ENCODE results near the gene CAT.

CAT gene

GRCh38 chr11:34438529-34439507, at the start of gene CAT:
Gene CAT, plus strand, starts transcription at chr11:34438934. Its CDS starts 80 bp downstream, at chr11:34439014.
- no peaks in the 10 kb centered on the region for H3K9me3 Mint-ChIP-seq (ENCODE audit: low read depth)
- H3K36me3 Mint-ChIP-seq = no peaks in the 10 kb centered on the region
- H3K27me3 Mint-ChIP-seq = no peaks in the 10 kb centered on the region
- peak within 1 kb of the TSS; percentile 92 for H3K27ac Mint-ChIP-seq
- H3K4me1 Mint-ChIP-seq (ENCODE audit: low read depth) = peaks cover 42% of the 10 kb centered on the region
- H3K4me3 Mint-ChIP-seq = peak within 1 kb of the TSS; percentile 98

GRCh38 chr11:34394771-34395300, 43.9 kb upstream of the CAT start:
- Mint-ChIP-seq H3K4me1 (ENCODE audit: low read depth) (no peaks in the 10 kb centered on the region), H3K27me3 (peaks cover 15% of the 10 kb centered on the region)

GRCh38 chr11:34395916-34396550, 42.7 kb upstream of the CAT start:
- H3K9me3 Mint-ChIP-seq (ENCODE audit: low read depth) = peaks cover 15% of the 10 kb centered on the region
- H3K4me3 Mint-ChIP-seq = no peak overlapping the region
- H3K4me1 Mint-ChIP-seq (ENCODE audit: low read depth) = no peaks in the 10 kb centered on the region
- peaks cover 15% of the 10 kb centered on the region for H3K27me3 Mint-ChIP-seq
- H3K36me3 Mint-ChIP-seq = peaks cover 10% of the 10 kb centered on the region
- H3K27ac Mint-ChIP-seq = no peak overlapping the region

More at GRCh38 chr11:34394771-34395300, 43.9 kb upstream of the CAT start:
- peaks cover 15% of the 10 kb centered on the region for H3K9me3 Mint-ChIP-seq (ENCODE audit: low read depth)
- no peak overlapping the region for H3K27ac Mint-ChIP-seq
- H3K36me3 Mint-ChIP-seq = peaks cover 10% of the 10 kb centered on the region
- no peak overlapping the region for H3K4me3 Mint-ChIP-seq

GRCh38 chr11:34397120-34397519, 41.6 kb upstream of the CAT start:
- no peaks in the 10 kb centered on the region for H3K4me1 Mint-ChIP-seq (ENCODE audit: low read depth)
- H3K9me3 Mint-ChIP-seq (ENCODE audit: low read depth) = peaks cover 15% of the 10 kb centered on the region
- H3K4me3 Mint-ChIP-seq = no peak overlapping the region
- peaks cover 10% of the 10 kb centered on the region for H3K36me3 Mint-ChIP-seq
- H3K27me3 Mint-ChIP-seq = peaks cover 15% of the 10 kb centered on the region
- no peak overlapping the region for H3K27ac Mint-ChIP-seq

GRCh38 chr11:34397811-34398210, 40.9 kb upstream of the CAT start:
- H3K4me1 Mint-ChIP-seq (ENCODE audit: low read depth) = no peaks in the 10 kb centered on the region
- peaks cover 15% of the 10 kb centered on the region for H3K27me3 Mint-ChIP-seq
- H3K4me3 Mint-ChIP-seq = no peak overlapping the region
- no peak overlapping the region for H3K27ac Mint-ChIP-seq
- peaks cover 15% of the 10 kb centered on the region for H3K9me3 Mint-ChIP-seq (ENCODE audit: low read depth)
- H3K36me3 Mint-ChIP-seq = peaks cover 8% of the 10 kb centered on the region

- no peak overlapping the region for H3K4me3 Mint-ChIP-seq
- H3K36me3 Mint-ChIP-seq = no peaks in the 10 kb centered on the region
- H3K27me3 Mint-ChIP-seq = peaks cover 13% of the 10 kb centered on the region
- H3K27ac Mint-ChIP-seq = no peak overlapping the region
- H3K9me3 Mint-ChIP-seq (ENCODE audit: low read depth) = no peaks in the 10 kb centered on the region
- H3K4me1 Mint-ChIP-seq (ENCODE audit: low read depth) = peaks cover 7% of the 10 kb centered on the region
Measured at GRCh38 chr11:34403431-34403830, 35.3 kb upstream of the CAT start.

- Mint-ChIP-seq H3K4me3 (no peak overlapping the region), H3K27ac (no peak overlapping the region), H3K9me3 (ENCODE audit: low read depth) (no peaks in the 10 kb centered on the region), H3K4me1 (ENCODE audit: low read depth) (peaks cover 7% of the 10 kb centered on the region), H3K27me3 (peaks cover 17% of the 10 kb centered on the region), H3K36me3 (no peaks in the 10 kb centered on the region)
Measured at GRCh38 chr11:34404280-34404679, 34.5 kb upstream of the CAT start.

- H3K9me3 Mint-ChIP-seq (ENCODE audit: low read depth) = no peaks in the 10 kb centered on the region
- H3K27ac Mint-ChIP-seq = no peak overlapping the region
- no peaks in the 10 kb centered on the region for H3K36me3 Mint-ChIP-seq
- H3K4me3 Mint-ChIP-seq = no peak overlapping the region
- H3K27me3 Mint-ChIP-seq = peaks cover 23% of the 10 kb centered on the region
- peaks cover 7% of the 10 kb centered on the region for H3K4me1 Mint-ChIP-seq (ENCODE audit: low read depth)
Measured at GRCh38 chr11:34405079-34405858, 33.5 kb upstream of the CAT start.

GRCh38 chr11:34406413-34406812, 32.3 kb upstream of the CAT start:
- Mint-ChIP-seq H3K36me3 (no peaks in the 10 kb centered on the region), H3K27me3 (peaks cover 23% of the 10 kb centered on the region), H3K9me3 (ENCODE audit: low read depth) (no peaks in the 10 kb centered on the region), H3K27ac (no peak overlapping the region), H3K4me3 (no peak overlapping the region), H3K4me1 (ENCODE audit: low read depth) (peaks cover 7% of the 10 kb centered on the region)

- Mint-ChIP-seq H3K9me3 (ENCODE audit: low read depth) (no peaks in the 10 kb centered on the region), H3K36me3 (no peaks in the 10 kb centered on the region), H3K27ac (no peak overlapping the region), H3K4me1 (ENCODE audit: low read depth) (peaks cover 7% of the 10 kb centered on the region), H3K27me3 (peaks cover 23% of the 10 kb centered on the region), H3K4me3 (no peak overlapping the region)
Measured at GRCh38 chr11:34407121-34407813, 31.5 kb upstream of the CAT start.

- H3K4me1 Mint-ChIP-seq (ENCODE audit: low read depth) = peaks cover 7% of the 10 kb centered on the region
- H3K27me3 Mint-ChIP-seq = peaks cover 21% of the 10 kb centered on the region
- H3K36me3 Mint-ChIP-seq = peaks cover 10% of the 10 kb centered on the region
- H3K9me3 Mint-ChIP-seq (ENCODE audit: low read depth) = peaks cover 11% of the 10 kb centered on the region
- H3K27ac Mint-ChIP-seq = no peak overlapping the region
- H3K4me3 Mint-ChIP-seq = no peak overlapping the region
Measured at GRCh38 chr11:34408580-34409172, 30.1 kb upstream of the CAT start.

- Mint-ChIP-seq H3K9me3 (ENCODE audit: low read depth) (peaks cover 19% of the 10 kb centered on the region), H3K27ac (no peak overlapping the region), H3K27me3 (peaks cover 20% of the 10 kb centered on the region), H3K4me1 (ENCODE audit: low read depth) (no peaks in the 10 kb centered on the region), H3K36me3 (peaks cover 11% of the 10 kb centered on the region), H3K4me3 (no peak overlapping the region)
Measured at GRCh38 chr11:34411111-34411510, 27.6 kb upstream of the CAT start.

- H3K9me3 Mint-ChIP-seq (ENCODE audit: low read depth) = peaks cover 19% of the 10 kb centered on the region
- peaks cover 18% of the 10 kb centered on the region for H3K27me3 Mint-ChIP-seq
- no peaks in the 10 kb centered on the region for H3K4me1 Mint-ChIP-seq (ENCODE audit: low read depth)
- H3K4me3 Mint-ChIP-seq = no peak overlapping the region
- H3K27ac Mint-ChIP-seq = no peak overlapping the region
- peaks cover 11% of the 10 kb centered on the region for H3K36me3 Mint-ChIP-seq
Measured at GRCh38 chr11:34411791-34412190, 26.9 kb upstream of the CAT start.

- H3K27me3 Mint-ChIP-seq = peaks cover 11% of the 10 kb centered on the region
- no peak overlapping the region for H3K4me3 Mint-ChIP-seq
- peaks cover 19% of the 10 kb centered on the region for H3K9me3 Mint-ChIP-seq (ENCODE audit: low read depth)
- H3K36me3 Mint-ChIP-seq = peaks cover 11% of the 10 kb centered on the region
- no peak overlapping the region for H3K27ac Mint-ChIP-seq
- H3K4me1 Mint-ChIP-seq (ENCODE audit: low read depth) = no peaks in the 10 kb centered on the region
Measured at GRCh38 chr11:34413263-34413662, 25.5 kb upstream of the CAT start.
